ENCODE measurements around the gene NT5DC3. TPM values are rescaled to one million over a fixed set of nuclear protein-coding genes. Genes with fewer than 3 reads are reported as not detected.

The NT5DC3 gene
- total RNA-seq, 4 donors from 2014 or later, result 12.7 to 16.7 (median 16.2) TPM

DNA sequence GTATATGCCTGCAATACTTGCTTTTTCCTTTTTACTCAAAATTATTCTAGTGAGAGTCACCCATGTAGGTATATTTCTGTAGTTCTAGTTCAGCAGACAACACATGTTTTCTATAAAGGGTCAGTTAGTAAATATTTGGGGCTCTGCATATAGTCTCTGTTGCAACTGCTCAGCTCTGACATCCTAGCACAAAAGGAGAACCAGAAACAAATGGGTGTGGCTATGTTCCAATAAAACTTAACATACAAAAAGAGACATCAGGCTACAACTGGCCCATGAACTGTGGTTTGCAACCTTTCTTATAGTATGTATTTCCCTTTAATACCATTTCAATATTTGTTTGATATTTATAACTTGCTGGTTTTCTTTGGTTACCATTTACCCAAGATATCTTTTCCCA is 11.9 kb downstream of the NT5DC3 start:
- H3K4me1 ChIP-seq, result peaks cover 0 to 42% (median 0%) of the 10 kb centered on the region in 4 donors
- no peak for DNase-seq (ENCODE audit: low spot score in 2 of 2)

DNA sequence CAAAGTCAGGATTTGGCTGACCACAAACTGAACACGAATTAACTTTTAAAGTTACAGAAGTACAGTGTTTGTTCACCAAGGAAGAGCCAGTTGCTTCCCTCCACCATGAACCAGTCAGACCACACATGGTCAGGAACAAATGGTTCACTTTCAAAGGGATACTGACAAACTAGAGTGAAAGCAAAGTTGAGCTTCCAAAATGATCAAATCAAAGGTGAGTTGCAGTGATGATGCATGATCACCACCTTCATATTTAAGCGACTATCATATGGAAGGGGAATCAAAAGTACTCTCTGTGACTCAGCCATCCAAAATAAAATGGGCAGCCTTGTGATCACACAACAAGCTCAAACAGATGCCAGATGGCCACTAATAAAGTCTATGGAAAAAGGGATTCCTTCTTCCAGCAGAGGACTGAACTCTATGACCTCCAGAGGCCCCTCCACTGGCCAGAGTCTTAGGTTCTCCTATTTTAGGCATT is 13.1 kb downstream of the NT5DC3 start:
- H3K27ac ChIP-seq, result no peak overlapping the region
- TF ChIP-seq POLR2A (IDR thresholded peaks at IDR 0.05), result no peak
- TF ChIP-seq EP300 (IDR thresholded peaks at IDR 0.05), result no peak
- TF ChIP-seq, protein P1, sequence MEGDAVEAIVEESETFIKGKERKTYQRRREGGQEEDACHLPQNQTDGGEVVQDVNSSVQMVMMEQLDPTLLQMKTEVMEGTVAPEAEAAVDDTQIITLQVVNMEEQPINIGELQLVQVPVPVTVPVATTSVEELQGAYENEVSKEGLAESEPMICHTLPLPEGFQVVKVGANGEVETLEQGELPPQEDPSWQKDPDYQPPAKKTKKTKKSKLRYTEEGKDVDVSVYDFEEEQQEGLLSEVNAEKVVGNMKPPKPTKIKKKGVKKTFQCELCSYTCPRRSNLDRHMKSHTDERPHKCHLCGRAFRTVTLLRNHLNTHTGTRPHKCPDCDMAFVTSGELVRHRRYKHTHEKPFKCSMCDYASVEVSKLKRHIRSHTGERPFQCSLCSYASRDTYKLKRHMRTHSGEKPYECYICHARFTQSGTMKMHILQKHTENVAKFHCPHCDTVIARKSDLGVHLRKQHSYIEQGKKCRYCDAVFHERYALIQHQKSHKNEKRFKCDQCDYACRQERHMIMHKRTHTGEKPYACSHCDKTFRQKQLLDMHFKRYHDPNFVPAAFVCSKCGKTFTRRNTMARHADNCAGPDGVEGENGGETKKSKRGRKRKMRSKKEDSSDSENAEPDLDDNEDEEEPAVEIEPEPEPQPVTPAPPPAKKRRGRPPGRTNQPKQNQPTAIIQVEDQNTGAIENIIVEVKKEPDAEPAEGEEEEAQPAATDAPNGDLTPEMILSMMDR (IDR thresholded peaks at IDR 0.05), result no peak
- no peak for DNase-seq (ENCODE audit: low spot score in 2 of 2)
- no peaks in the 10 kb centered on the region for H3K27me3 ChIP-seq
- no peaks in the 10 kb centered on the region for H3K36me3 ChIP-seq
- peaks cover 0 to 8% (median 0%) of the 10 kb centered on the region in 4 donors for H3K9me3 ChIP-seq
- peaks cover 0 to 31% (median 0%) of the 10 kb centered on the region in 4 donors for H3K4me1 ChIP-seq
- WGBS, 2 donors, result 46 to 56% methylated on average over 2 of the region's 2 CpGs
- no peak overlapping the region for H3K4me3 ChIP-seq

More for the DNA sequence above, 11.9 kb downstream of the NT5DC3 start:
- Histone ChIP-seq H3K27ac (no peak overlapping the region), H3K36me3 (no peaks in the 10 kb centered on the region), H3K27me3 (no peaks in the 10 kb centered on the region), H3K9me3 (peaks cover 0 to 8% (median 0%) of the 10 kb centered on the region in 4 donors), H3K4me3 (no peak overlapping the region)
- no peak for TF ChIP-seq EP300 (IDR thresholded peaks at IDR 0.05)
- TF ChIP-seq, protein P1 (IDR thresholded peaks at IDR 0.05), result no peak
- no peak for TF ChIP-seq POLR2A (IDR thresholded peaks at IDR 0.05)

DNA sequence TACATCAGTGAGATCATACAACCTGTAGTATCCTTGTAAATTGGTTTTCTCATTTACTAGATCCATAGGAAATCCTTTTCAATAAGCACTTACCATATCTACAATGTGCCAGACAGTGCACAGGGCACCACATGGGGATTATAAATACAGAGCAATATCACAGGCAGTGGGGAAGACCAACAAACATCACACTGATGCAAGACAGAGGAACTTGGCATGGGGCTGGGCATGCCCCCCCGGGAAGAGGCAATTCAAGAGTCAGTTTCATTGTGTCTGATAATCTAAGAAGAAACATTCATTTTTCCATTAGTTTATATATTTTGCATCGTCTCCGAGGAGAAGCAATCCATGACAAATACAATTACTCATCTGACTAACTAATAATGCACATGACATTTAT is 16.2 kb downstream of the NT5DC3 start:
- Histone ChIP-seq H3K27ac (no peak overlapping the region), H3K9me3 (peaks cover 0 to 7% (median 0%) of the 10 kb centered on the region in 4 donors), H3K4me1 (peaks cover 0 to 31% (median 0%) of the 10 kb centered on the region in 4 donors), H3K36me3 (peaks cover 0 to 9% (median 0%) of the 10 kb centered on the region in 3 donors), H3K4me3 (no peak overlapping the region), H3K27me3 (no peaks in the 10 kb centered on the region)
- DNase-seq (ENCODE audit: low spot score in 2 of 2), result no peak
- no peak for TF ChIP-seq POLR2A (IDR thresholded peaks at IDR 0.05)
- TF ChIP-seq EP300 (IDR thresholded peaks at IDR 0.05), result no peak
- TF ChIP-seq, protein P1 (IDR thresholded peaks at IDR 0.05), result no peak
- WGBS, 2 donors, result 47 to 50% methylated on average over 3 of the region's 3 CpGs

DNA sequence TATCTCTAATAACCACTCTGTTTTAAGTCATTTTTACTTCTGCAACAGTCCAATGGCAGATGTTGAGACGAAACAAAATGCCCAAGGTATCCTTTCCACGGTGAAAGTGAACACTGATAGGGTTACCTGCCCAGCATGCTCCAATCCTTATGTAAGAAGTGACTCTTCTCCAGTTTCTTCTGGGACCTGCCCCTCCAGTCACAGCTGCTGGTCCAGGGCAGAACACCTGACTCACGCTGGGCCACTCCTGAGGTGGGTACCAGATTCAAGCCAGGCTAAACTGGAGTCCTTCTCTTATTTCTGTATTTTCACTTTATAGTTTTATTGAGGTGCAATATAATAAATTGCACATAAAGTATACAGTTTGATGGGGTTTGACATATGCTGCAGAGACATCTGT is 16.7 kb downstream of the NT5DC3 start:
- Histone ChIP-seq H3K27ac (no peak overlapping the region), H3K4me3 (no peak overlapping the region), H3K4me1 (peaks cover 0 to 28% (median 0%) of the 10 kb centered on the region in 4 donors), H3K9me3 (peaks cover 0 to 7% (median 0%) of the 10 kb centered on the region in 4 donors), H3K27me3 (no peaks in the 10 kb centered on the region), H3K36me3 (peaks cover 0 to 9% (median 0%) of the 10 kb centered on the region in 3 donors)
- TF ChIP-seq EP300 (IDR thresholded peaks at IDR 0.05) (no peak), POLR2A (IDR thresholded peaks at IDR 0.05) (no peak)
- TF ChIP-seq, protein P1 (IDR thresholded peaks at IDR 0.05), result no peak
- WGBS, 2 donors, result 93 to 97% methylated on average over 3 of the region's 3 CpGs
- DNase-seq (ENCODE audit: low spot score in 2 of 2), result no peak

DNA sequence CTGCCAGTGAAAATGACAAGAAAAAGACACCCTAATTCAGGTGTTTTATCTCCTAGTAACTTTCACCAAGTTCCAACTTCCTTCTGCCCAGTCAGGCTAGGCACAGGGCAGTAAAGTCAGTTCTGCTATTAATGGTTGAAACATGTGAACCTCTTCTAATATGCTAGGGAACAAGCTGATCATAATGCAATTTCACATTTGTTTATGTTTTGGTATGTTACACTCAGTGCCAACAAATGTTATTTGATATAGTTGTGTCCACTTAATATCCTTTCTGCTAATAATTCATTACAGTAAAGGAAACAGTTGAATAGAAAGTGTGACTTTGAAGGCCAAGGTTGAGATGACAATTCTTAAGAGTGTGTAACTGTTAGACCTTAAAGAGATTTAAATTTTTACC is 17.2 kb downstream of the NT5DC3 start:
- no peak for DNase-seq (ENCODE audit: low spot score in 2 of 2)
- no peak for TF ChIP-seq EP300 (IDR thresholded peaks at IDR 0.05)
- TF ChIP-seq POLR2A (IDR thresholded peaks at IDR 0.05), result no peak
- TF ChIP-seq, protein P1 (IDR thresholded peaks at IDR 0.05), result no peak
- Histone ChIP-seq H3K27ac (no peak overlapping the region), H3K36me3 (peaks cover 0 to 9% (median 0%) of the 10 kb centered on the region in 3 donors), H3K9me3 (peaks cover 0 to 7% (median 0%) of the 10 kb centered on the region in 4 donors), H3K4me3 (no peak overlapping the region), H3K4me1 (peaks cover 0 to 23% (median 0%) of the 10 kb centered on the region in 4 donors), H3K27me3 (no peaks in the 10 kb centered on the region)

All from tibial nerve (tissue), 4 donors.